Brain microvascular endothelial cell (primary cell): ENCODE data around the gene RBM26.

Experiments
- DNase-seq: peaks from one replicate; pipeline ENCODE4 v3.0.0-alpha.2; 2020
- H3K27ac ChIP-seq: fragments of 250-450 bp; sonication (Bioruptor Pico); 2 replicates; pipeline ENCODE4 v1.5.1; 2020; ENCODE audit warnings: mild to moderate bottlenecking, moderate library complexity
- H3K27me3 ChIP-seq: fragments of 250-450 bp; sonication (Bioruptor Pico); replicated peaks from 2 replicates; pipeline ENCODE4 v1.5.1; 2020; ENCODE audit warnings: mild to moderate bottlenecking
- H3K36me3 ChIP-seq: fragments of 250-450 bp; sonication (Bioruptor Pico); replicated peaks from 2 replicates; pipeline ENCODE4 v1.5.1; 2020; ENCODE audit warnings: mild to moderate bottlenecking
- H3K4me3 ChIP-seq: 2 replicates; pipeline ENCODE4 v1.5.1; 2011; ENCODE audit warnings: low read depth, mild to moderate bottlenecking, control low read depth, low read length, moderate library complexity
- in situ Hi-C: cut with HindIII; loops from 2 replicates; pipeline ENCODE4 v1.10.0; 2017; ENCODE audit warnings: low sequenced_read_pairs, low pct_ligation_motif_present
- TF ChIP-seq, protein P1 (sequence below): IDR thresholded peaks from 2 replicates; pipeline ENCODE4 v1.5.1; 2011; ENCODE audit warnings: low read depth, mild to moderate bottlenecking, moderate library complexity, low read length, control low read depth, inconsistent platforms; ENCODE audit errors: missing control alignments

The RBM26 gene

DNA sequence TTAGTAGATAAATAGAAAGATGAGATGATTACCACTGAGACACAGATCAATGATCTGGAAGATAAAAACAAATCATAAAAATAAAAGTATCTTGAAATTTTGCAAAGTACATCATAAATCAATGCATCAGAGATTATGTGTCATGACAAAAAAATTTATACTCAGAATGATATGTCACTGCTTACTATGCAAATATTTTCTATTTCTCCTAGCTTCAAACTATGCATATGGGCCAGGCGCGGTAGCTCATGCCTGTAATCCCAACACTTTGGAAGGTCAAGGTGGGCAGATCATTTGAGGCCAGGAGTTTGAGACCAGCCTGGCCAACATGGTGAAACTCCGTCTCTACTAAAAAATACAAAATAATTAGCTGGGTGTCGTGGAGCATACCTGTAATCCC lies 17.3 kb upstream of the RBM26 start:
- Histone ChIP-seq H3K4me3 (no peak overlapping the region), H3K27me3 (no peaks in the 10 kb centered on the region), H3K36me3 (no peaks in the 10 kb centered on the region), H3K27ac (no peak overlapping the region)
- DNase-seq: no peak
- in situ Hi-C loops: no loop called here
- TF ChIP-seq, protein P1, sequence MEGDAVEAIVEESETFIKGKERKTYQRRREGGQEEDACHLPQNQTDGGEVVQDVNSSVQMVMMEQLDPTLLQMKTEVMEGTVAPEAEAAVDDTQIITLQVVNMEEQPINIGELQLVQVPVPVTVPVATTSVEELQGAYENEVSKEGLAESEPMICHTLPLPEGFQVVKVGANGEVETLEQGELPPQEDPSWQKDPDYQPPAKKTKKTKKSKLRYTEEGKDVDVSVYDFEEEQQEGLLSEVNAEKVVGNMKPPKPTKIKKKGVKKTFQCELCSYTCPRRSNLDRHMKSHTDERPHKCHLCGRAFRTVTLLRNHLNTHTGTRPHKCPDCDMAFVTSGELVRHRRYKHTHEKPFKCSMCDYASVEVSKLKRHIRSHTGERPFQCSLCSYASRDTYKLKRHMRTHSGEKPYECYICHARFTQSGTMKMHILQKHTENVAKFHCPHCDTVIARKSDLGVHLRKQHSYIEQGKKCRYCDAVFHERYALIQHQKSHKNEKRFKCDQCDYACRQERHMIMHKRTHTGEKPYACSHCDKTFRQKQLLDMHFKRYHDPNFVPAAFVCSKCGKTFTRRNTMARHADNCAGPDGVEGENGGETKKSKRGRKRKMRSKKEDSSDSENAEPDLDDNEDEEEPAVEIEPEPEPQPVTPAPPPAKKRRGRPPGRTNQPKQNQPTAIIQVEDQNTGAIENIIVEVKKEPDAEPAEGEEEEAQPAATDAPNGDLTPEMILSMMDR: no peak

DNA sequence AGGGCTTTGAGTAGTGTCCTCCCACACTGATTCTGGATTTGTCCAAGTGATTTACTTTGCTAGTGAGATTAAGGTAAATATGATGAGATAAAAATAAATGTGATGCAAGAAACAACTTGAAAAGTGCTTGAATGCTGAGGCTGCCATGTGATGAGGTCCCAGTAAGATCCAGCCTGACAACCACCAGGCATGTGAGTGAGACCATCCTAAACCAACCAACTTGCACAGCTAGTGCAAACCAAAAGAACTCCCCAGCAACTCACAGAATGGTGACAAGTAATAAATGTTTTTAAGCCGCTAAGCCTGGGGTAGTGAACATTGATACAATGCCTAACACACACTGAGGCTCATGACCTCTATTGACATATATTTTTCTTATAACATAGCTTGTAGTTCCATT lies 13.3 kb upstream of the RBM26 start:
- Histone ChIP-seq H3K36me3 (no peaks in the 10 kb centered on the region), H3K27me3 (no peaks in the 10 kb centered on the region), H3K4me3 (no peak overlapping the region), H3K27ac (no peak overlapping the region)
- no peak for DNase-seq
- TF ChIP-seq, protein P1: no peak
- in situ Hi-C loops: no loop called here

DNA sequence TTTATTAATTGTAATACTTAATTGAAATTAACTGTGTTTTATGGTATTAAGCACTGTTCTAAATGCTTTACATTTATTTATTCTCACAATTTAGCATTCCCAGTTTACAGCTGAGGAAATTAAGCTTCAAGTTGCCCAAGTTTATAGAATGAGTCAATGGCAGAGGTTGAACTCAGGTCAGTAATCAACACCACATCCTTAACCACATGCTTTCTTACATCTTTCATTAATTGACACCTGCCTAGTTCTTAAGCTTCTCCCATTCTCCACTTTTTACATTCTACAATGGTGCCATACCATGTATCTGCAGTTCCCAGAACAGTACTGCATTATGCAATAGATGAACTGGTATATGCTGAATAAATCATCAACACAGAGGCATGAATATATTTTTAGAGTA lies 11.7 kb upstream of the RBM26 start:
- DNase-seq: no peak
- in situ Hi-C loops: no loop called here
- Histone ChIP-seq H3K36me3 (no peaks in the 10 kb centered on the region), H3K27me3 (no peaks in the 10 kb centered on the region), H3K4me3 (no peak overlapping the region), H3K27ac (no peak overlapping the region)
- TF ChIP-seq, protein P1: no peak

DNA sequence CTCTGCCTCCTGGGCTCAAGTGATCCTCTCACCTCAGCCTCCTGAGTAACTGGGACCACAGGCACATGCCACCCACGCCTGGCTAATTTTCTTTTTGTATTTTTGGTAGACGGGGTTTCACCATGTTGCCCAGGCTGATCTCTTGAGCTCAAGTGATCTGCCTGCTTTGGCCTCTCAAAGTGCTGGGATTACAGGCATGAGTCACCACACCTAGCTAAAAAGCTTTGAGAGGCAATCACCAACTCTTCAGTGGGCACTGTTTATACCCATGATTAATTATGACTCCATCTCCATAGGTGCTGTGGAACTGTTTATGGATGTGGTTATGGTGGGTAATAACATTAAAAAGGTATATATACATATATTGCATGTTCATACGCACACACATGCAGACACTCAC lies 7.5 kb upstream of the RBM26 start:
- no peak for DNase-seq
- no peaks in the 10 kb centered on the region for H3K27me3 ChIP-seq
- no peak overlapping the region for H3K4me3 ChIP-seq
- no peaks in the 10 kb centered on the region for H3K36me3 ChIP-seq
- H3K27ac ChIP-seq: no peak overlapping the region
- in situ Hi-C loops: no loop called here
- TF ChIP-seq, protein P1: no peak

DNA sequence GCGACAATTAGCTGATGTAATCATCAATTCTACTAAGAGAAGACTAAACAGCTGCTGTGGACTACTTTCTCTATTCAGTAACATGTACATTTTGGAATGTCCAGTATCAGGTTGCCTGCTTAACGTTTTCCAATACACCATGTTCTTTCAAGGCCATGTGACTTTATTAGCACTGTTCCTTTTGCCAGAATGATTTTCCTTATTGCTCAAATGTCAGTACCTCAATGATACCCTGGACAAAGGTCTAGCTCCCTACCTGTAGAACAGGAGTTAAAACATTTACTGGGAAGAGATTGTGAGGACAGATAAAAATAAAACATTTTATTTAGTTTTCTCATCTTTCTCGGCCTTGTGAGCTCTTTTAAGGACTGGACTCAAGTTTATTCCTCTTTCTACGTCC lies 3.8 kb upstream of the RBM26 start:
- no peak for DNase-seq
- TF ChIP-seq, protein P1: no peak
- H3K4me3 ChIP-seq: no peak overlapping the region
- in situ Hi-C loops: no loop called here
- H3K27me3 ChIP-seq: no peaks in the 10 kb centered on the region
- no peaks in the 10 kb centered on the region for H3K36me3 ChIP-seq
- no peak overlapping the region for H3K27ac ChIP-seq

DNA sequence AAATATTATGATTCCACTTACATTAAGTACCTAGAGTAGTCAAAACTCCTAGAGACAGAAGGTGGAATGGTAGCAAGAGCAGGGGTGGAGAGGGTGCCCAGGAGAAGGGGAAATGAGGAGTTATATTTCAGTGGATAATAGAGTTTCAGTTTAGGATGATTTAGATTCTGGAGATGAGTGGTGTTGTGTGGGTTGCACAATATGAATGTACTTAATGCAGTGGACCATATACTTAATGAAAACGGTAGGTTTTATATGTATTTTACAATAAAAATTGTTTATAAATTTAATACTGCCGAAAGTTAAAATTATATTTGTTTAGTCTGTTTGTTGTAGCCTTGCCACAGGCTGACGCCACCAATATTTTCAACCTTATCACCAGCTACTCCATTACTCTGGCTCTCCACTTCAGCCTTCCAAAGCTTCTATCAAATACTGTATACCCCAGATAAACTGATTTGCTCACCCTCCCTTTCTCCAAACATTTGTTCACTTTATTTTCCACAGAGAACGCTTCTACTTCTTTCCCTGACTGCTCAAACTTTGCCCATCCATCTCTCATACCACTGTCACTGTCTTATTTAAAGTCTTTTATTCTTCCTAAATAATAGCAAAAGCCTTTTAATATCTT lies 1.4 kb upstream of the RBM26 start:
- in situ Hi-C loops: no loop called here
- Histone ChIP-seq H3K27ac (no peak overlapping the region), H3K36me3 (no peaks in the 10 kb centered on the region), H3K27me3 (no peaks in the 10 kb centered on the region), H3K4me3 (no peak overlapping the region)
- TF ChIP-seq, protein P1: no peak
- DNase-seq: no peak
